ENCODE results near the gene ABLIM2.

ABLIM2 gene

DNA sequence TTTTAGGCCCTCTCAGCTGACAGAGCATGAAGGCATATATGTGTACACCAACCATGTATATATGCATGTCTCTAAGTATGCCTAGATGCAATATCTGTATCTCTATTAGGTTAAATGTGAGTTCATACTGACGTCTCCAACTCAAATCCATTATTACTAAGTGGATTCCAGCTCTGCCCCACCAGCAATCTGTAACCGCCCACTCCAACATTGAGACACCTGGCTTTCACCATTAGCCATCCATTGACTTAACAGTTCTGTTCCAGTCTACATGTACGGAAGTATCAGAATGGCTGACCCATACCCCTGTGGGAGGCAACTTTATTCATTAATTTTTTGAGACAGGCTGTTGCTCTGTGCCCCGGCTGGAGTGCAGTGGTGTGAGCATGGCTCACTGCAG lies 25.4 kb upstream of the ABLIM2 start:
- no peak for DNase-seq (ENCODE audit: low read depth)
- H3K4me3 ChIP-seq (ENCODE audit: low read length): no peak overlapping the region
- TF ChIP-seq, protein P1, sequence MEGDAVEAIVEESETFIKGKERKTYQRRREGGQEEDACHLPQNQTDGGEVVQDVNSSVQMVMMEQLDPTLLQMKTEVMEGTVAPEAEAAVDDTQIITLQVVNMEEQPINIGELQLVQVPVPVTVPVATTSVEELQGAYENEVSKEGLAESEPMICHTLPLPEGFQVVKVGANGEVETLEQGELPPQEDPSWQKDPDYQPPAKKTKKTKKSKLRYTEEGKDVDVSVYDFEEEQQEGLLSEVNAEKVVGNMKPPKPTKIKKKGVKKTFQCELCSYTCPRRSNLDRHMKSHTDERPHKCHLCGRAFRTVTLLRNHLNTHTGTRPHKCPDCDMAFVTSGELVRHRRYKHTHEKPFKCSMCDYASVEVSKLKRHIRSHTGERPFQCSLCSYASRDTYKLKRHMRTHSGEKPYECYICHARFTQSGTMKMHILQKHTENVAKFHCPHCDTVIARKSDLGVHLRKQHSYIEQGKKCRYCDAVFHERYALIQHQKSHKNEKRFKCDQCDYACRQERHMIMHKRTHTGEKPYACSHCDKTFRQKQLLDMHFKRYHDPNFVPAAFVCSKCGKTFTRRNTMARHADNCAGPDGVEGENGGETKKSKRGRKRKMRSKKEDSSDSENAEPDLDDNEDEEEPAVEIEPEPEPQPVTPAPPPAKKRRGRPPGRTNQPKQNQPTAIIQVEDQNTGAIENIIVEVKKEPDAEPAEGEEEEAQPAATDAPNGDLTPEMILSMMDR (conservative IDR thresholded peaks at IDR 0.05; ENCODE audit: low read length): no peak

- H3K4me3 ChIP-seq (ENCODE audit: low read length): no peak overlapping the region
- peak; percentile 76 for DNase-seq (ENCODE audit: low read depth)
- TF ChIP-seq, protein P1 (conservative IDR thresholded peaks at IDR 0.05; ENCODE audit: low read length): no peak
Measured at GRCh38 chr4:8182858-8183725, 24.5 kb upstream of the ABLIM2 start.

DNA sequence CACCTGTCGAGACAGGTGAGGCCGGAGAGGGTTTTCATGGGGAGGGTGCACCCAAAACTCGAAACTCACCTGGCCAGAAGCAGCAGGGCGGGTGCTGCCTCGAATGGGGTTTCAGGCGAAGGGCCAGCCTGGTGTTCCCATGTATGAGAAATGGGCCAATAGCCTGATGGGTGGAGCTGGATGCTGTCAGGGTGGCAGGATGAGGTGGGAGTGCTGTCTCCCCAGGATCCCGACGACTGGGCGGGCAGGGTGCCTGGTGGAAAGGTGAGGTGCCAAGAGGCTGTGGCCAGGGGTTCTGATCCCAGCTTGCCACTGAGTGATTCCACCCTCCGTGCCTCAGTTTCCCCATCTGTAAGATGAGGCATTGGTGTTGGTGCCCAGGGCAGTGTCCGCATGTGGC lies 23.7 kb upstream of the ABLIM2 start:
- TF ChIP-seq, protein P1 (conservative IDR thresholded peaks at IDR 0.05; ENCODE audit: low read length): no peak
- H3K4me3 ChIP-seq (ENCODE audit: low read length): no peak overlapping the region
- DNase-seq (ENCODE audit: low read depth): no peak

GRCh38 chr4:8181844-8182243 lies 23.2 kb upstream of the ABLIM2 start:
- no peak for DNase-seq (ENCODE audit: low read depth)
- H3K4me3 ChIP-seq (ENCODE audit: low read length): no peak overlapping the region
- TF ChIP-seq, protein P1 (conservative IDR thresholded peaks at IDR 0.05; ENCODE audit: low read length): no peak

GRCh38 chr4:8181119-8181518 lies 22.5 kb upstream of the ABLIM2 start:
- DNase-seq (ENCODE audit: low read depth): no peak
- no peak overlapping the region for H3K4me3 ChIP-seq (ENCODE audit: low read length)

DNA sequence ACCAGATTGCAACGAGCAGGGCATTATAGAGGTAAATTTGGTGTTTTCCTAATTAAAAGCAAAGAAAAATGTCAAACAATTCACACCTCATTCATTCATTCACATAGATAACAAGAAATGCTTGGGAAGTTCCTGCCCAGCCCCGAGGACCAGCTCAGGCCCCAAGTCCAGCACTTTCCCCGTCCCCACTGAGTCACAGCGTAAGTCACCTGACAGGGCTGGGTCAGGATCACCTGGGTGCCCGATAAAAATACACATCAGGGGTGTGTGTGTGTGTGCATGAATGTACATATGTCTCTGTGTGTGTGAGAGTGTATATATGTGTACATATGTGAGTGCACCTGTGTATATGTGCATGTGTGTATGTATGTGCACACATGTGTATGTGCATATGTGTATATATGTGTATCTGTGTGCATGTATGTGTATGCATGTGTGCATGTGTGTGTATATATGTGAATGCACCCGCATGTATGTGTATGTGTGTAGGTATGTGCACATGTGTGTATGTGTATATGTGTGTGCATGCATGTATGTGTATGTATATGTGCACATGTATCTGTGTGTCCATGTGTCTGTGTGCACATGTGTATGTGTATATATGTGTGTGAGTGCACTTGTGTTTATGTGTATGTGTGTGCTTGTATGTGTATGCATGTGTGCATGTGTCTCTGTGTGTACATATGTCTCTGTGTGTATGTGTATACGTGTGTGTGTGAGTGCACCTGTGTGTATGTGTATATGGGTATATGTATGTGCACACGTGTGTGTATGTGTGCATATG lies 21.9 kb upstream of the ABLIM2 start:
- DNase-seq (ENCODE audit: low read depth): no peak
- no peak overlapping the region for H3K4me3 ChIP-seq (ENCODE audit: low read length)
- TF ChIP-seq, protein P1 (conservative IDR thresholded peaks at IDR 0.05; ENCODE audit: low read length): no peak

More at GRCh38 chr4:8181119-8181518, 22.5 kb upstream of the ABLIM2 start:
- TF ChIP-seq, protein P1 (conservative IDR thresholded peaks at IDR 0.05; ENCODE audit: low read length): no peak

Data from AG10803 (cell line).